Erythroblast (primary cell): ENCODE data around the gene YIPF5.

Experiments used
- GATA1 ChIP-seq: IDR thresholded peaks from 2 replicates; pipeline ENCODE4 v1.6.1; 2011; ENCODE audit warnings: low read depth, mild to moderate bottlenecking, control low read depth, low read length, moderate library complexity
- POLR2A ChIP-seq: IDR thresholded peaks from 2 replicates; pipeline ENCODE4 v1.6.1; 2011; ENCODE audit warnings: mild to moderate bottlenecking, low read length

GRCh38 chr5:144130306-144130705 is 40.2 kb downstream of the YIPF5 start:
- TF ChIP-seq POLR2A = no peak
- TF ChIP-seq GATA1 = no peak
